Measurements from ENCODE around the gene TERF2IP. TPM values are rescaled to one million over a fixed set of nuclear protein-coding genes. Genes with fewer than 3 reads are reported as not detected.

The TERF2IP gene
- total and polyA plus RNA-seq, 7 donors: 29.8 to 59.0 (median 56.0) TPM

GRCh38 chr16:75701361-75701760 lies 53.8 kb downstream of the TERF2IP start, which contains the start of gene DUXB:
TSS of gene DUXB (minus strand) at chr16:75701461. CDS start at chr16:75701418, 43 bp downstream.
- WGBS, 3 donors: 81 to 88% (median 86%) methylated on average over 5 of the region's 5 CpGs
- Histone ChIP-seq H3K4me1 (no peaks in the 10 kb centered on the region), H3K4me3 (no peak within 1 kb of the TSS), H3K36me3 (ENCODE audit: insufficient read depth in 1 of 2, low read depth in 1 of 2) (no peaks in the 10 kb centered on the region), H3K27me3 (ENCODE audit: insufficient read depth in 3 of 3, low read length in 2 of 3) (no peaks in the 10 kb centered on the region), H3K27ac (no peak within 1 kb of the TSS), H3K9me3 (no peaks in the 10 kb centered on the region)
- intact Hi-C loops (cut with DNase I): no loop called here
- TF ChIP-seq, protein P1, sequence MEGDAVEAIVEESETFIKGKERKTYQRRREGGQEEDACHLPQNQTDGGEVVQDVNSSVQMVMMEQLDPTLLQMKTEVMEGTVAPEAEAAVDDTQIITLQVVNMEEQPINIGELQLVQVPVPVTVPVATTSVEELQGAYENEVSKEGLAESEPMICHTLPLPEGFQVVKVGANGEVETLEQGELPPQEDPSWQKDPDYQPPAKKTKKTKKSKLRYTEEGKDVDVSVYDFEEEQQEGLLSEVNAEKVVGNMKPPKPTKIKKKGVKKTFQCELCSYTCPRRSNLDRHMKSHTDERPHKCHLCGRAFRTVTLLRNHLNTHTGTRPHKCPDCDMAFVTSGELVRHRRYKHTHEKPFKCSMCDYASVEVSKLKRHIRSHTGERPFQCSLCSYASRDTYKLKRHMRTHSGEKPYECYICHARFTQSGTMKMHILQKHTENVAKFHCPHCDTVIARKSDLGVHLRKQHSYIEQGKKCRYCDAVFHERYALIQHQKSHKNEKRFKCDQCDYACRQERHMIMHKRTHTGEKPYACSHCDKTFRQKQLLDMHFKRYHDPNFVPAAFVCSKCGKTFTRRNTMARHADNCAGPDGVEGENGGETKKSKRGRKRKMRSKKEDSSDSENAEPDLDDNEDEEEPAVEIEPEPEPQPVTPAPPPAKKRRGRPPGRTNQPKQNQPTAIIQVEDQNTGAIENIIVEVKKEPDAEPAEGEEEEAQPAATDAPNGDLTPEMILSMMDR (IDR thresholded peaks at IDR 0.05): no peak
- no peak for DNase-seq
- no peak for ATAC-seq

GRCh38 chr16:75702242-75702641 lies 54.7 kb downstream of the TERF2IP start:
- Histone ChIP-seq H3K4me3 (no peak overlapping the region), H3K27me3 (ENCODE audit: insufficient read depth in 3 of 3, low read length in 2 of 3) (no peaks in the 10 kb centered on the region), H3K9me3 (no peaks in the 10 kb centered on the region), H3K4me1 (no peaks in the 10 kb centered on the region), H3K27ac (no peak overlapping the region), H3K36me3 (ENCODE audit: insufficient read depth in 1 of 2, low read depth in 1 of 2) (no peaks in the 10 kb centered on the region)
- TF ChIP-seq, protein P1 (IDR thresholded peaks at IDR 0.05): no peak
- 72 to 82% (median 79%) methylated on average over 2 of the region's 2 CpGs for WGBS, 3 donors
- intact Hi-C loops (cut with DNase I): no loop called here
- DNase-seq (no peak), ATAC-seq (no peak)

DNA sequence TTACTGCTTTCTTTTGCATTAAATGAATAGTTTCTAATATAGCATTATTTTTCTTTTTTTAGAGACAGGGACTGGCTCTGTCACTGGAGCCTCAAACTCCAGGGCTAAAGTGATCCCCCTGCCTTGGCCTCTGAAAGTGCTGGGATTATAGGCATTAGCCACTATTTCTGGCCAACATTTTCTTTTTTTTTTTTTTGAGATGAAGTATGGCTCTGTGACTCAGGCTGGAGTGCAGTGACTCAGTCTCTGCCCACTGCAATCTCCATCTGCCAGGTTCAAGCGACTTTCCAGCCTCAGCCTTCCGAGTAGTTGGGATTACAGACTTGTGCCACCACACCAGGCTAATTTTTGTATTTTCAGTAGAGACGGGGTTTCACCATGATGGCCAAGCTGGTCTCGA lies 55.7 kb downstream of the TERF2IP start:
- no peaks in the 10 kb centered on the region for H3K4me1 ChIP-seq
- WGBS, 3 donors: 78 to 87% (median 86%) methylated on average over 4 of the region's 4 CpGs
- DNase-seq (no peak), ATAC-seq (no peak)
- intact Hi-C loops (cut with DNase I): no loop called here
- no peaks in the 10 kb centered on the region for H3K36me3 ChIP-seq (ENCODE audit: insufficient read depth in 1 of 2, low read depth in 1 of 2)
- no peaks in the 10 kb centered on the region for H3K27me3 ChIP-seq (ENCODE audit: insufficient read depth in 3 of 3, low read length in 2 of 3)
- H3K9me3 ChIP-seq: no peaks in the 10 kb centered on the region
- H3K4me3 ChIP-seq: no peak overlapping the region
- no peak overlapping the region for H3K27ac ChIP-seq
- TF ChIP-seq, protein P1 (IDR thresholded peaks at IDR 0.05): no peak

Other genes starting within 250 kb of the TERF2IP start
- gene CFDP1, start 214.3 kb upstream of the TERF2IP start, total RNA-seq: 10 to 100 TPM; 16.6 to 21.9 (median 19.6) TPM
- 10 to 100 TPM; 37.6 to 78.2 (median 39.2) TPM for gene CFDP1, start 214.3 kb upstream of the TERF2IP start, polyA plus RNA-seq
- gene TMEM170A, start 183.1 kb upstream of the TERF2IP start, total RNA-seq: 1 to 10 TPM; 5.9 to 7.9 (median 7.0) TPM
- 1 to 10 TPM; 3.1 to 9.5 (median 9.2) TPM for gene TMEM170A, start 183.1 kb upstream of the TERF2IP start, polyA plus RNA-seq
- gene CHST6, start 152.3 kb upstream of the TERF2IP start, total RNA-seq: under 1 TPM; 0.04 to 0.20 (median 0.15) TPM
- gene CHST6, start 152.3 kb upstream of the TERF2IP start, polyA plus RNA-seq: 1 to 10 TPM in 1 of 3 donors, under 1 TPM in 2; 0.01 to 5.8 (median 0.08) TPM
- gene CHST5, start 111.7 kb upstream of the TERF2IP start, total RNA-seq: under 1 TPM in 1 of 4 donors, not detected in 3; 0.27 TPM
- gene CHST5, start 111.7 kb upstream of the TERF2IP start, polyA plus RNA-seq: under 1 TPM in 2 of 3 donors, not detected in 1; 0.04 to 0.14 TPM
- 1 to 10 TPM; 1.8 to 2.6 (median 2.1) TPM for gene TMEM231, start 91.5 kb upstream of the TERF2IP start, total RNA-seq
- 1 to 10 TPM; 2.4 to 4.2 (median 2.7) TPM for gene TMEM231, start 91.5 kb upstream of the TERF2IP start, polyA plus RNA-seq
- 100 to 1,000 TPM; 107 to 180 (median 148) TPM for gene GABARAPL2, start 81.4 kb upstream of the TERF2IP start, total RNA-seq
- gene GABARAPL2, start 81.4 kb upstream of the TERF2IP start, polyA plus RNA-seq: 100 to 1,000 TPM; 116 to 215 (median 188) TPM
- gene ADAT1, start 24.5 kb upstream of the TERF2IP start, total RNA-seq: 10 to 100 TPM; 15.6 to 25.3 (median 20.3) TPM
- 10 to 100 TPM in 2 of 3 donors, 1 to 10 TPM in 1; 6.9 to 26.1 (median 14.7) TPM for gene ADAT1, start 24.5 kb upstream of the TERF2IP start, polyA plus RNA-seq
- 100 to 1,000 TPM; 162 to 185 (median 178) TPM for gene KARS1, start 108 bp upstream of the TERF2IP start, total RNA-seq
- 100 to 1,000 TPM; 172 to 232 (median 208) TPM for gene KARS1, start 108 bp upstream of the TERF2IP start, polyA plus RNA-seq
- not detected for gene CPHXL2, start 29.2 kb downstream of the TERF2IP start, total RNA-seq
- gene CPHXL2, start 29.2 kb downstream of the TERF2IP start, polyA plus RNA-seq: not detected
- gene DUXB, start 53.7 kb downstream of the TERF2IP start, total RNA-seq: not detected
- not detected for gene DUXB, start 53.7 kb downstream of the TERF2IP start, polyA plus RNA-seq
- gene CPHXL, start 78.7 kb downstream of the TERF2IP start, total RNA-seq: not detected
- not detected for gene CPHXL, start 78.7 kb downstream of the TERF2IP start, polyA plus RNA-seq